Stomach (tissue), 9 donors: ENCODE data around the gene ZMYND8. TPM values are rescaled to one million over a fixed set of nuclear protein-coding genes. Genes with fewer than 3 reads are reported as not detected.
A peak's percentile ranks its signal among the peaks of the same experiment; 100 is the strongest.

Experiments used
- DNase-seq, 2 donors: peaks; one replicate each; pipeline versions ENCODE4 v3.0.0 to v3.0.0-alpha.2; 2013 to 2019
- H3K27ac ChIP-seq, 5 donors: fragments of 200-600 bp in 4 of 5; sonication (generic) in 4 of 5; one replicate each; pipeline ENCODE4 v1.5.1; 2013 to 2019; ENCODE audit warnings: mild to moderate bottlenecking in 1 of 5, moderate library complexity in 1 of 5
- H3K27me3 ChIP-seq, 3 donors: fragments of 200-600 bp; sonication (generic); one replicate each; pipeline ENCODE4 v1.5.1; 2017 to 2019; ENCODE audit warnings: mixed run types in 1 of 3
- H3K36me3 ChIP-seq, 4 donors: fragments of 200-600 bp; sonication (generic); 1 replicate in 3 of 4; 2 replicates in 1 of 4; pipeline ENCODE4 v1.5.1; 2016 to 2019
- H3K4me1 ChIP-seq, 4 donors: fragments of 200-600 bp; sonication (generic); one replicate each; pipeline ENCODE4 v1.5.1; 2016 to 2019
- H3K4me3 ChIP-seq, 4 donors: fragments of 200-600 bp; sonication (generic) in 3 of 4; one replicate each; pipeline ENCODE4 v1.5.1; 2016 to 2019; ENCODE audit warnings: mild to moderate bottlenecking in 1 of 4
- H3K9me3 ChIP-seq, 4 donors: fragments of 200-600 bp; sonication (generic); one replicate each; pipeline ENCODE4 v1.5.1; 2016 to 2019
- CTCF ChIP-seq, 7 experiments: fragments of 450-650 bp in 4 of 7; fragments of 200-600 bp in 3 of 7; sonication (generic) in 3 of 7; IDR thresholded peaks; one replicate each; pipeline ENCODE4 v1.5.1; 2016 to 2019; ENCODE audit warnings: antibody characterized with exemption in 7 of 7, control low read depth in 2 of 7, mild to moderate bottlenecking in 1 of 7
- EP300 ChIP-seq: sonication (generic); formaldehyde crosslinking; IDR thresholded peaks from one replicate; pipeline ENCODE4 v1.6.1; 2017; ENCODE audit warnings: antibody characterized with exemption
- POLR2A ChIP-seq, 4 donors: fragments of 450-650 bp; IDR thresholded peaks; one replicate each; pipeline ENCODE4 v1.6.1; 2016; ENCODE audit warnings: antibody characterized with exemption in 4 of 4, control low read depth in 2 of 4, mild to moderate bottlenecking in 1 of 4, moderate library complexity in 1 of 4
- POLR2AphosphoS5 ChIP-seq, 3 donors: sonication (generic); formaldehyde crosslinking; IDR thresholded peaks; one replicate each; pipeline ENCODE4 v1.6.1; 2016; ENCODE audit warnings: antibody characterized with exemption in 3 of 3
- WGBS, 5 donors: extraction: QIAGEN DNeasy Blood & Tissue Kit in 3 of 5; methylation state at CpG; one replicate each; pipeline versions ENCODE4 v1.1.5 to v1.1.7; 2013 to 2018; 5-methylcytosine and 5-hydroxymethylcytosine counted together
- intact Hi-C: fragments of 100-400 bp; cut with DNase I; formaldehyde crosslinking; loops from one replicate; pipeline ENCODE4 v1.15.1; 2023; ENCODE audit warnings: low total_unique reads
- polyA plus RNA-seq, 3 donors: library from polyadenylated mRNA; stranded (reverse); fragments of 200-250 nt; gene quantifications; one replicate each; pipeline ENCODE4 v1.2.3, GENCODE V29; 2013
- total RNA-seq, 5 donors: library from RNA; depleted of rRNA; stranded (reverse); fragments of >200 nt; gene quantifications; one replicate each; pipeline versions ENCODE4 v1.1.0 to v1.2.3, GENCODE V29; 2014 to 2016
- donor health status: healthy with polysubstance abuse.
- donor health status: Bipolar disorder and iron deficiency.
- donor health status: healthy.

The ZMYND8 gene
- total and polyA plus RNA-seq, 8 donors, result 9.2 to 82.6 (median 39.4) TPM

GRCh38 chr20:47336129-47336754 is 20.3 kb downstream of the ZMYND8 start:
- H3K4me3 ChIP-seq, result no peak overlapping the region
- TF ChIP-seq CTCF (IDR thresholded peaks at IDR 0.05) (no peak), POLR2AphosphoS5 (IDR thresholded peaks at IDR 0.05) (peak; percentile 31 to 84 (median 80)), POLR2A (IDR thresholded peaks at IDR 0.05) (no peak), EP300 (peak; percentile 83)
- H3K36me3 ChIP-seq, result peaks cover 3 to 19% (median 15%) of the 10 kb centered on the region in 4 donors
- H3K9me3 ChIP-seq, result no peaks in the 10 kb centered on the region
- DNase-seq, result peak in 1 of 2 donors; percentile 83
- 68 to 79% (median 71%) methylated on average over 16 to 17 of the region's 17 CpGs for WGBS, 5 donors
- H3K27me3 ChIP-seq, result no peaks in the 10 kb centered on the region
- intact Hi-C loops, result no loop called here
- peaks cover 44 to 97% (median 78%) of the 10 kb centered on the region in 4 donors for H3K4me1 ChIP-seq
- peak overlapping the region; percentile 43 to 99 (median 97) for H3K27ac ChIP-seq

- H3K27me3 ChIP-seq, result no peaks in the 10 kb centered on the region
- TF ChIP-seq CTCF (IDR thresholded peaks at IDR 0.05), result no peak
- TF ChIP-seq POLR2A (IDR thresholded peaks at IDR 0.05), result no peak
- TF ChIP-seq POLR2AphosphoS5 (IDR thresholded peaks at IDR 0.05), result no peak
- no peak for TF ChIP-seq EP300
- no peak overlapping the region for H3K4me3 ChIP-seq
- 68 to 80% (median 74%) methylated on average over 12 of the region's 12 CpGs for WGBS, 5 donors
- DNase-seq, result no peak
- H3K27ac ChIP-seq, result peak overlapping the region; percentile 61 to 99 (median 97)
- H3K4me1 ChIP-seq, result peaks cover 50 to 97% (median 77%) of the 10 kb centered on the region in 4 donors
- peaks cover 3 to 19% (median 15%) of the 10 kb centered on the region in 4 donors for H3K36me3 ChIP-seq
- H3K9me3 ChIP-seq, result no peaks in the 10 kb centered on the region
- intact Hi-C loops, result no loop called here
Observed at GRCh38 chr20:47335251-47336128, 21.0 kb downstream of the ZMYND8 start.

DNA sequence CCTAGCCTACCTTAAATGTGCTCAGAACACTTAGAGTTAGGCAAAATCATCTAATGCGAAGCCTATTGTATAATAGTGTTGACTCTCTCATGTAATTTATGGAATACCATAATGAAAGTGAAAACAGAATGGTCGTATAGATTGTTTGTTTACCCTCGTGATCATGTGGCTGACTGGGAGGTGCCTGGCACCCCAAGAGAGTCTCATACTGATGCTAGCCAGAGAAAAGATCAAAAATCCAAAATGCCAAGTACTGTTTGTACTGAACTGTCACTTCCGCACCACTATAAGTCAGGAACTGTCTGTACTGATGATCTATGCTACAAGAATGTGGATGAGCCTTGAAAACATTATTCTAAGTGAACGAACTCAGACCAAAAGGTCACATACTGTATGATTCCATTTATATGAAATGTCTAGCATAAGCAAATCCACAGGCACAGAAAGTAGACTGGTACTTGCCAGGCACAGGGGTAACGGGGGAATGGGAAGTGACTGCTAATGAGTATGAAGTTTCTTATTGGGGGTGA is 22.4 kb downstream of the ZMYND8 start:
- H3K9me3 ChIP-seq, result no peaks in the 10 kb centered on the region
- intact Hi-C loops, result no loop called here
- H3K27me3 ChIP-seq, result no peaks in the 10 kb centered on the region
- 23 to 25% (median 24%) methylated on average over 6 of the region's 6 CpGs for WGBS, 5 donors
- H3K36me3 ChIP-seq, result peaks cover 3 to 16% (median 10%) of the 10 kb centered on the region in 4 donors
- no peak for TF ChIP-seq POLR2A (IDR thresholded peaks at IDR 0.05)
- peak; percentile 99 for TF ChIP-seq EP300
- TF ChIP-seq POLR2AphosphoS5 (IDR thresholded peaks at IDR 0.05), result peak; percentile 94 to 98 (median 98)
- H3K27ac ChIP-seq, result peak overlapping the region; percentile 42 to 99 (median 97)
- DNase-seq, result peak in 1 of 2 donors; percentile 78
- H3K4me3 ChIP-seq, result peak overlapping the region in 1 of 4 donors; percentile 5
- H3K4me1 ChIP-seq, result peaks cover 64 to 97% (median 79%) of the 10 kb centered on the region in 4 donors

GRCh38 chr20:47332381-47333206 is 23.9 kb downstream of the ZMYND8 start:
- WGBS, 5 donors, result 84 to 88% (median 86%) methylated on average over 8 of the region's 8 CpGs
- H3K27ac ChIP-seq, result peak overlapping the region; percentile 5 to 99 (median 97)
- TF ChIP-seq POLR2A (IDR thresholded peaks at IDR 0.05) (no peak), CTCF (IDR thresholded peaks at IDR 0.05) (no peak), POLR2AphosphoS5 (IDR thresholded peaks at IDR 0.05) (no peak), EP300 (no peak)
- peaks cover 0 to under 1% (median 0%) of the 10 kb centered on the region in 4 donors for H3K36me3 ChIP-seq
- peaks cover 69 to 99% (median 86%) of the 10 kb centered on the region in 4 donors for H3K4me1 ChIP-seq
- no peak for DNase-seq
- intact Hi-C loops, result no loop called here
- no peaks in the 10 kb centered on the region for H3K9me3 ChIP-seq
- no peaks in the 10 kb centered on the region for H3K27me3 ChIP-seq
- H3K4me3 ChIP-seq, result no peak overlapping the region
